OCI-LY1 (cell line): ENCODE measurements around the gene RPL12.

Source experiments
- H2AFZ ChIP-seq: fragments of 200-600 bp; sonication (generic), shearing (Covaris generic); 2 replicates; pipeline ENCODE4 v1.6.0; 2014; ENCODE audit warnings: antibody characterized with exemption, mild to moderate bottlenecking, low read length
- H3F3A ChIP-seq: fragments of 200-600 bp; sonication (generic), shearing (Covaris generic); 2 replicates; pipeline ENCODE4 v1.6.0; 2014; ENCODE audit warnings: mild to moderate bottlenecking, antibody characterized with exemption, low read length, moderate library complexity; ENCODE audit not compliant: insufficient read depth
- H3K27ac ChIP-seq: fragments of 200-600 bp; sonication (generic); 2 replicates; pipeline ENCODE4 v1.5.1; 2014; ENCODE audit warnings: low read length, mixed run types, mild to moderate bottlenecking, low read depth; ENCODE audit not compliant: poor library complexity, severe bottlenecking
- H3K27me3 ChIP-seq: fragments of 200-600 bp; sonication (generic); 2 replicates; pipeline ENCODE4 v1.6.0; 2014; ENCODE audit warnings: antibody characterized with exemption, mild to moderate bottlenecking, low read length, moderate library complexity; ENCODE audit not compliant: insufficient read depth
- H3K36me3 ChIP-seq: fragments of 200-600 bp; sonication (generic); 2 replicates; pipeline ENCODE4 v1.6.1; 2014; ENCODE audit warnings: mild to moderate bottlenecking, antibody characterized with exemption, low read length, moderate library complexity, mixed read lengths; ENCODE audit not compliant: insufficient read depth
- H3K4me1 ChIP-seq: fragments of 200-600 bp; sonication (generic); 2 replicates; pipeline ENCODE4 v1.5.1; 2014; ENCODE audit warnings: mild to moderate bottlenecking, low read length, moderate library complexity; ENCODE audit not compliant: insufficient read depth, severe bottlenecking
- H3K4me2 ChIP-seq: fragments of 200-600 bp; sonication (generic), shearing (Covaris generic); 2 replicates; pipeline ENCODE4 v1.6.1; 2014; ENCODE audit warnings: low read length
- H3K4me3 ChIP-seq: fragments of 200-600 bp; sonication (generic); 2 replicates; pipeline ENCODE4 v1.5.1; 2014; ENCODE audit warnings: low read length, low read depth, mild to moderate bottlenecking, mixed read lengths; ENCODE audit not compliant: poor library complexity, severe bottlenecking
- H3K79me2 ChIP-seq: fragments of 200-600 bp; shearing (Covaris generic); 2 replicates; pipeline ENCODE4 v1.6.1; 2016; ENCODE audit warnings: mixed run types, low read length, mixed read lengths; ENCODE audit not compliant: insufficient read depth
- H3K9ac ChIP-seq: fragments of 200-600 bp; sonication (generic), shearing (Covaris generic); 2 replicates; pipeline ENCODE4 v1.6.1; 2014; ENCODE audit warnings: mild to moderate bottlenecking, low read length, mixed read lengths
- H3K9me2 ChIP-seq: fragments of 200-600 bp; sonication (generic), shearing (Covaris generic); 2 replicates; pipeline ENCODE4 v1.6.1; 2014; ENCODE audit warnings: low read depth, mild to moderate bottlenecking, low read length, mixed read lengths
- H3K9me3 ChIP-seq: fragments of 200-600 bp; shearing (Covaris generic); 2 replicates; pipeline ENCODE4 v1.6.1; 2014; ENCODE audit warnings: low read length, mixed read lengths
- H4K20me1 ChIP-seq: fragments of 200-600 bp; sonication (generic), shearing (Covaris generic); 2 replicates; pipeline ENCODE4 v1.6.0; 2016; ENCODE audit warnings: mild to moderate bottlenecking, low read length; ENCODE audit not compliant: insufficient read depth
- CTCF ChIP-seq: fragments of 200-600 bp; sonication (generic), shearing (Covaris generic); IDR thresholded peaks from 2 replicates; pipeline ENCODE4 v1.5.1; 2017; ENCODE audit warnings: mild to moderate bottlenecking, antibody characterized with exemption, low read length, moderate library complexity, mixed read lengths
- EZH2 ChIP-seq: fragments of 200-600 bp; sonication (generic), shearing (Covaris generic); IDR thresholded peaks from 2 replicates; pipeline ENCODE4 v1.8.0; 2017; ENCODE audit warnings: borderline replicate concordance, mixed run types, mild to moderate bottlenecking, antibody characterized with exemption, low read length, moderate library complexity, mixed read lengths

RPL12 gene

GRCh38 chr9:127405344-127406125 lies 45.7 kb downstream of the RPL12 start:
- Histone ChIP-seq H3K9me3 (no peaks in the 10 kb centered on the region), H2AFZ (no peak overlapping the region), H3K79me2 (no peaks in the 10 kb centered on the region), H3K9me2 (no peaks in the 10 kb centered on the region), H3K4me2 (no peak overlapping the region), H3K4me1 (no peaks in the 10 kb centered on the region), H3K27ac (no peak overlapping the region), H3K36me3 (no peaks in the 10 kb centered on the region), H3K4me3 (no peak overlapping the region), H4K20me1 (no peaks in the 10 kb centered on the region), H3K9ac (no peak overlapping the region), H3K27me3 (no peaks in the 10 kb centered on the region), H3F3A (no peaks in the 10 kb centered on the region)
- TF ChIP-seq CTCF (no peak), EZH2 (no peak)

DNA sequence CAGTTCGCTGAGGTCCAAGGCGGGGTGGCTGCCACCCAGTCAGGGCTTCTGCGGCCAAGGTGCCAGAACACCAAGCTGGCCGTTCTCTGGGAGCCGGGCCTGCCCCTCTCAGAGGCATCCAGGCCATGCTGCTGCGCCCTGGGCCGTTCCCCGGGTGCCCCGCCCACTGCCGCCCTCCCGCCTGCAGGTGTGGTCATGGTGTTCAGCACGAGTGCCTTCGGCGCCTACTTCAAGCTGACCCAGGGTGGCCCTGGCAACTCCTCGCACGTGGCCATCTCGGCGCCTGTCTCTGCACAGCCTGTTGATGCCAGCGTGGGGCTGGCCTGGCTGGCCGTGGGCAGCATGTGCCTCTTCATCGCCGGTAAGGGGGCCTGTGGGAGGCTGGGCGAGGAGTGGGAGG lies 46.6 kb downstream of the RPL12 start:
- Histone ChIP-seq H3K4me1 (no peaks in the 10 kb centered on the region), H3K9ac (no peak overlapping the region), H3K36me3 (no peaks in the 10 kb centered on the region), H3K27me3 (no peaks in the 10 kb centered on the region), H3K79me2 (no peaks in the 10 kb centered on the region), H3K4me2 (no peak overlapping the region), H3K27ac (no peak overlapping the region), H2AFZ (no peak overlapping the region), H4K20me1 (no peaks in the 10 kb centered on the region), H3F3A (no peaks in the 10 kb centered on the region), H3K9me3 (no peaks in the 10 kb centered on the region), H3K4me3 (no peak overlapping the region), H3K9me2 (no peaks in the 10 kb centered on the region)
- TF ChIP-seq CTCF (no peak), EZH2 (no peak)

- no peak overlapping the region for H3K4me3 ChIP-seq
- no peaks in the 10 kb centered on the region for H3K9me3 ChIP-seq
- no peaks in the 10 kb centered on the region for H3K27me3 ChIP-seq
- H4K20me1 ChIP-seq, result no peaks in the 10 kb centered on the region
- no peaks in the 10 kb centered on the region for H3K36me3 ChIP-seq
- no peaks in the 10 kb centered on the region for H3K79me2 ChIP-seq
- no peak overlapping the region for H2AFZ ChIP-seq
- no peaks in the 10 kb centered on the region for H3F3A ChIP-seq
- no peaks in the 10 kb centered on the region for H3K4me1 ChIP-seq
- no peak overlapping the region for H3K9ac ChIP-seq
- H3K9me2 ChIP-seq, result no peaks in the 10 kb centered on the region
- H3K4me2 ChIP-seq, result no peak overlapping the region
- H3K27ac ChIP-seq, result no peak overlapping the region
- TF ChIP-seq CTCF (no peak), EZH2 (no peak)
Measured at GRCh38 chr9:127403507-127404192, 47.6 kb downstream of the RPL12 start.
